Kidney (tissue), 14 donors: Measurements from ENCODE around the gene SELPLG. TPM values are rescaled to one million over a fixed set of nuclear protein-coding genes. Genes with fewer than 3 reads are reported as not detected.

ENCODE experiments used
- DNase-seq, 5 donors: peaks; one replicate each; pipeline ENCODE4 v3.0.0-alpha.2; 2013 to 2020
- FAIRE-seq: peaks from 2 replicates; lab custom pipeline; 2012; peaks lifted over from hg19 to GRCh38; lab: Jason Lieb, UNC
- H3K27ac ChIP-seq, 2 donors: one replicate each; pipeline ENCODE4 v1.7.0; 2013; ENCODE audit warnings: low read depth in 2 of 2, low read length in 2 of 2, inconsistent platforms in 1 of 2
- H3K27me3 ChIP-seq: one replicate; pipeline ENCODE4 v1.7.1; 2013; ENCODE audit warnings: low read length, inconsistent platforms; ENCODE audit not compliant: control insufficient read depth, insufficient read depth
- H3K36me3 ChIP-seq, 3 donors: one replicate each; pipeline versions ENCODE4 v1.7.0 to v1.7.1; 2013; ENCODE audit warnings: low read length in 3 of 3, control low read depth in 1 of 3, inconsistent platforms in 1 of 3; ENCODE audit not compliant: insufficient read depth in 3 of 3, control insufficient read depth in 2 of 3
- H3K4me1 ChIP-seq, 3 donors: one replicate each; pipeline versions ENCODE4 v1.7.0 to v1.7.1; 2013; ENCODE audit warnings: low read length in 3 of 3, inconsistent platforms in 1 of 3, low read depth in 1 of 3; ENCODE audit not compliant: control insufficient read depth in 2 of 3, insufficient read depth in 2 of 3
- H3K4me3 ChIP-seq, 3 donors: one replicate each; pipeline versions ENCODE4 v1.7.0 to v1.8.1; 2013; ENCODE audit warnings: low read length in 3 of 3, control low read depth in 1 of 3, inconsistent platforms in 1 of 3
- H3K9ac ChIP-seq, 3 donors: one replicate each; pipeline versions ENCODE4 v1.7.0 to v1.7.1; 2013; ENCODE audit warnings: low read length in 3 of 3, control low read depth in 1 of 3, inconsistent platforms in 1 of 3
- H3K9me3 ChIP-seq, 3 donors: one replicate each; pipeline versions ENCODE4 v1.7.0 to v1.7.1; 2013; ENCODE audit warnings: low read length in 3 of 3, control low read depth in 1 of 3, inconsistent platforms in 1 of 3; ENCODE audit not compliant: control insufficient read depth in 2 of 3, insufficient read depth in 1 of 3
- CTCF ChIP-seq: IDR thresholded peaks from 3 replicates; pipeline ENCODE4 v1.5.1; 2012; ENCODE audit warnings: mild to moderate bottlenecking, moderate library complexity, borderline replicate concordance; ENCODE audit not compliant: insufficient read depth; ENCODE audit errors: extremely low read depth
- intact Hi-C: fragments of 100-400 bp; cut with DNase I; formaldehyde crosslinking; loops from one replicate; pipeline ENCODE4 v1.11.1; 2022
- polyA plus RNA-seq: library from polyadenylated mRNA; stranded (reverse); fragments of 350-450 nt; fragmentation: Illumina TruSeq; extraction: RNeasy Lipid Tissue Mini Kit (QIAGEN cat#74804); gene quantifications from one replicate; pipeline ENCODE4 v1.2.3, GENCODE V29; 2014; ENCODE audit warnings: low read depth, low replicate concordance; ENCODE audit not compliant: insufficient read depth
- total RNA-seq: library from RNA; stranded (reverse); fragmentation: NEBNext Ultra II Directional; extraction: Animal tissue kit (Norgen Biotek cat#: 25700); gene quantifications from one replicate; pipeline ENCODE4 v1.2.1, GENCODE V29; 2021
- donor health status: control.
- donor health status: control.
- donor health status: control.
- donor health status: control.
- donor health status: control.
- donor health status: DM: yes; HTN: yes; CAD: no.
- donor health status: Normal renal cell carcinoma (clear cell type).

Gene SELPLG
- total and polyA plus RNA-seq, 2 donors from 2014 or later: 3.7 to 14.3 TPM

GRCh38 chr12:108584456-108585065 lies 49.1 kb downstream of the SELPLG start:
- TF ChIP-seq CTCF: no peak
- Histone ChIP-seq H3K27ac (no peak overlapping the region), H3K4me3 (no peak overlapping the region), H3K9ac (no peak overlapping the region), H3K36me3 (no peaks in the 10 kb centered on the region), H3K27me3 (no peaks in the 10 kb centered on the region), H3K4me1 (peaks cover 0 to 7% (median 0%) of the 10 kb centered on the region in 3 donors), H3K9me3 (no peaks in the 10 kb centered on the region)
- intact Hi-C loops: no loop called here
- DNase-seq (no peak), FAIRE-seq (no peak)

GRCh38 chr12:108583991-108584390 lies 49.7 kb downstream of the SELPLG start:
- H3K36me3 ChIP-seq: no peaks in the 10 kb centered on the region
- no peaks in the 10 kb centered on the region for H3K27me3 ChIP-seq
- peaks cover 0 to 7% (median 0%) of the 10 kb centered on the region in 3 donors for H3K4me1 ChIP-seq
- DNase-seq (peak in 2 of 5 donors; percentile 35 to 64), FAIRE-seq (no peak)
- no peak overlapping the region for H3K9ac ChIP-seq
- no peak overlapping the region for H3K27ac ChIP-seq
- no peaks in the 10 kb centered on the region for H3K9me3 ChIP-seq
- no peak for TF ChIP-seq CTCF
- intact Hi-C loops: no loop called here
- no peak overlapping the region for H3K4me3 ChIP-seq

- no peaks in the 10 kb centered on the region for H3K36me3 ChIP-seq
- H3K9me3 ChIP-seq: no peaks in the 10 kb centered on the region
- H3K27ac ChIP-seq: no peak overlapping the region
- H3K4me3 ChIP-seq: no peak overlapping the region
- no peak overlapping the region for H3K9ac ChIP-seq
- TF ChIP-seq CTCF: no peak
- intact Hi-C loops: no loop called here
- H3K4me1 ChIP-seq: peaks cover 0 to 7% (median 0%) of the 10 kb centered on the region in 3 donors
- H3K27me3 ChIP-seq: no peaks in the 10 kb centered on the region
- FAIRE-seq: no peak
- DNase-seq: peak in 1 of 5 donors; percentile 43
Measured at GRCh38 chr12:108582978-108583770, 50.5 kb downstream of the SELPLG start.
